DMS153 (cell line): ENCODE data around the gene S100A4.

Experiments used
- DNase-seq: peaks from one replicate; lab custom pipeline; 2025; lab: John Stamatoyannopoulos, UW

S100A4 gene

DNA sequence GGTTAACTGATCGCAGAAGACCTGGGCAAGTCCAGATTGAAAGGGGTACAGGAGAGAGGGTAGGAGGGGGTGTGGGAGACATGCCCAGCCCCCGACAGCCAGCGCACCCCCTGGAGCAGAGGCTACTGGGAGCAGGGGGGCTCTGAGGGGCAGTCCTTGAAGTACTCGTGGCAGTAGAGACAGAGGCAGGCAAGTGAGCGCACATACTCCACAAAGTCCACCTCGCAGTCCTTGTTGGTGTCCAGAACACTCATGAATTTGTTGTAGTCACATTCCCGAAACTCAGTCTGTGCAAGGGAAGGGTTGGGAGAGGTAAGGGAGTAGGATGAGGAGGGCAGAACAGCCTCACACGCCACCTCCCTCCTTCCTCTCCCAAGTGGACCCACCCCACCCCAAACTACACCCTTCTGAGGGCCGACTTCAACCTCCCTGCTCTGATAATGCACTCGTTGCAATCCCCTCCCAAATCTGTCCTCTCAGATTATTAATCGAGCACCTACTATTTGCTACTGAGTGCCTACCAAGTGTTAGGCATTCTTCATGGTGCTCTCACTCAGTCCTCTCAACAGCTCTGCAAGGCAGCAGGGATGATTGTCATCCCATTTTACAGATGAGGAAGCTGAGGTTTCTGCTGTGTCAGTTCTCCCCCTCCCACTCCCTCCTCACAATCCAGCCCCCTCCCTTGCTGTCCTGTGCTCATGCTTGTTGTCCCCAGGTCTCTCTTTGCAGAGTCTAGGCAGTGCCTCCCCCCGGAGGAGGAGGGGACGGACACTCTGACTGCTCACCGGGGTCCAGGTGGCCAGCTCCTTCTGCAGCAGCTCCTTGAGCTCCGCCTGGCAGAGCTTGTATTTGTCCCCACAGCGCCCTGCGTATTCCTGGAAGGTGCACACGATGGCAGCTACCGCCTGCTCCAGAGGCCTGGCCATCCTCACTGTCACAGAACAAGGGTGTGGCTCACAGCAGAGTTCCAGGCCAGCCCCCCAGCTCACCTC lies 2.2 kb upstream of the S100A4 start:
- no peak for DNase-seq

DNA sequence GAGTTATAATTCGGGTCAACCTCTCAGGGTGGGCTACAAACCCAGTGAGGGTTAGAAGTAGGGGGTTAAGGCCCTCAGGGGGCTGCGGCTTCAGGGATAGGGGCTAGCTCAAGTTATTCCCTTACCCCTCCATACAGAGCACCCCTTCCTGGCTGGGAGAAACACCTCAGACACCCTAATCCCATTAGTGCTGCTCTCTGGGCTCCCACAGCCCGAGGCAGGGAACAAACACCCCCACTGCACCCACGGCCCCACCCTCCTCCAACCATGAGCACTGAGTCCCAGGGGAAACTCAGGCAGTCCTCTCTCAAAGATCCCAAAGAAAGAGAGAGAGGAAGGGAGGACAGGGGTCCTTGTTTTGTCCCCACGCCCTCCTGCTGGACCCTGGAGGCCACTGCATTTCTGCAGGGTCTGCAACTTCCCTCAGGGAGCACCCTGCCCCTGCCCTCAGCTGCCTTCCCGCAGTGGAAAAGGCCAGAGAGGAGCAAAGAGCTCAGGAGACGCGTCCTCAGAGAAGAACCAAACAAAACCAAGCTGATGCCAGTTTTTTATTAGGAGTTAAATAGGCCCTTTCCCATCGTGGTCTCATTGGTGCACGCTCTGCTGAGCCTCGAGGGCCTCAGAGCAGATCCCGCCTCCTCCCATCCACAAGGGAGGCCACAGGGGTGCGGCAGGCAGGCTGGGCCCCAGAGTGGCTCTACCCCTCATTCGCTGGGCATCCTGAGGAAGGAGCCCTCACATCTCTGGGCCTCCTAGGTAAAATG lies 1.4 kb upstream of the S100A4 start:
- DNase-seq: no peak

DNA sequence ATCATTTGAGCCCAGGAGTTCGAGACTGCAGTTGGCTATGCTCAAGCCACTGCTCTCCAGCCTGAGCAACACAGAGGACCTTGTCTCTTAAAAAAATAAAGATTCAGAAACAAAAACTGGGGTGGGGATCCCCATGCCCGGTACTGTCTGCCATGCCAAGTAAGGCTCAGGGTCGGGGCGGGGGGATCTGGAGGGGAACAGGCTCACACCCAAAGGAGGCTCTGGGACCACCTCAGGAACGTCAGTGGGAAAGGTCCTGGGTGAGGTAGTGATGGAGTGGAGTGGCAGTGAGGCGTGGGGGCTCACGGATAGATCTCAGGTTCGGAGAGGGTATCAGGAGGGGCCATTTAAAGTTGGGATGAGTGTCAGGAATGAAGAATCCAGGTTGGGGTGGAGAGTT lies 765 bp upstream of the S100A4 start:
- DNase-seq: no peak

DNA sequence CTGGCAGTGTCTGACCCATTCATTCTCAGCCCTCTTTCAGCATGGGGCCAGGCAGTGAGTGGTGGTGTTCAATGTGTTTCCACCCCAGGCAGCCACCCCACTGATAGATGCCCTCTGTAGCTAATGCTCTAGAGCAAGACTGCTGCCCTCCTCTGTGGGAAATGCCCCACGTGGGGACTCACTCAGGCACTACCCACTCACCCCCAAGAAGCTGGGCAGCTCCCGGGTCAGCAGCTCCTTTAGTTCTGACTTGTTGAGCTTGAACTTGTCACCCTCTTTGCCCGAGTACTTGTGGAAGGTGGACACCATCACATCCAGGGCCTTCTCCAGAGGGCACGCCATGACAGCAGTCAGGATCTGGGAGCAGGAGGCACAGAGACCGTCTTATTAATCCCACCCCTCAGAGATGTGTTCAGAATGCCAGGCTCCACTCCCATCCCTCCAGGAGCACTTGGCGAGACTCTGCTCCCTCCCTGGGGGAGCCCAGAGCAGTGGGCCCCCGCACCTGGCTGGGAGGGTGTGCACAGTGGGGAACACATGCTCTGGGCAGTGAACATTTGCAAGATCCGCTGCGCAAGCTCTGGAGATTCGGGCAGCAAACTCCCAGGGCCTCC lies 1.0 kb downstream of the S100A4 start:
- no peak for DNase-seq

DNA sequence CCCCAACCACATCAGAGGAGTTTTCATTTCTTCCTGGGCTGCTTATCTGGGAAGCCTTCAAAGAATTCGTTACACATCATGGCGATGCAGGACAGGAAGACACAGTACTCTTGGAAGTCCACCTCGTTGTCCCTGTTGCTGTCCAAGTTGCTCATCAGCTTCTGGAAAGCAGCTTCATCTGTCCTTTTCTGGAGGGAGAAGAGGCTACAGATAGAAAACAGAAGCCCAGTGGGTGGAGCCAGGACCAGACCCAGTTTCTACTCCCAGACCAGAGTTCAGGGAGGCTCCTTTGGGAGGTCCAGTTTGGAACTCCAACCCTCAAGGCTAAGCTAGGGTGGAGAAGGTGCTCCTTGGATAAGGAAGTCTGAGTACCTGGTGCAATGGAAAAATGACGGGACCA lies 1.9 kb downstream of the S100A4 start:
- no peak for DNase-seq

DNA sequence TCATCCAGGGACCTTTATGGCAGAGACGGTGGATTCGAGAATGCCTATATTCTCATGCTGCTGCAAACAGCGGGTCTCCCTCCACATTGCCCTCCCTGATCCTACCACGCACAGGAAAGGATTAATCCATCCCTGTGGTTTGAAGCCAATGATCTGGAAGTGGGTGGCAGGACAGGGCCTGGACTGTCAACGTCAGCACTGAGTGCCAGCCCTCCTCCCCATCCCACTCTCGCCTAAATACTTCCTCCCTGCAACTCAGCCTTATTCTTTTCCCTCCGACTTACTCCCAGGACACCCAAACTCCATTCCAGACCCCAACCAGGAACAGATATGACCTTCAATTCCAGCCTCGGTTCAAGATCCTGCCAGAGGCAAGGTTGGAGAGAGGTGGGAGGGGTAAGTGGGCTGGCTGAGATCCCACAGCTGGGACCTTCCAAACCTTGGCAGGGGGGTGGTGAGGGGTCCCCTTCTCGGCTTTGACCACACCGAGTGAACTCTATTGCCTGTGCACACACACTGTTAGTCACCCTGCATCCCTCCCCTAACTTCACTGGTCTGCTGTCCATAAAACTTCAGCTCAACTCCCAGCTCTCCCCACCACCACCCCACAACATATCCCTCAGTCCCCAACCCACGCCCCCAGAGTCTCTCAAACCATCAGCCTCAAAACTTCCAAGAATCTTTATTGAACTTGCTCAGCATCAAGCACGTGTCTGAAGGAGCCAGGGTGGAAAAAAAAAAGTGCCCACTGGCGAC lies 2.5 kb downstream of the S100A4 start:
- DNase-seq: no peak

DNA sequence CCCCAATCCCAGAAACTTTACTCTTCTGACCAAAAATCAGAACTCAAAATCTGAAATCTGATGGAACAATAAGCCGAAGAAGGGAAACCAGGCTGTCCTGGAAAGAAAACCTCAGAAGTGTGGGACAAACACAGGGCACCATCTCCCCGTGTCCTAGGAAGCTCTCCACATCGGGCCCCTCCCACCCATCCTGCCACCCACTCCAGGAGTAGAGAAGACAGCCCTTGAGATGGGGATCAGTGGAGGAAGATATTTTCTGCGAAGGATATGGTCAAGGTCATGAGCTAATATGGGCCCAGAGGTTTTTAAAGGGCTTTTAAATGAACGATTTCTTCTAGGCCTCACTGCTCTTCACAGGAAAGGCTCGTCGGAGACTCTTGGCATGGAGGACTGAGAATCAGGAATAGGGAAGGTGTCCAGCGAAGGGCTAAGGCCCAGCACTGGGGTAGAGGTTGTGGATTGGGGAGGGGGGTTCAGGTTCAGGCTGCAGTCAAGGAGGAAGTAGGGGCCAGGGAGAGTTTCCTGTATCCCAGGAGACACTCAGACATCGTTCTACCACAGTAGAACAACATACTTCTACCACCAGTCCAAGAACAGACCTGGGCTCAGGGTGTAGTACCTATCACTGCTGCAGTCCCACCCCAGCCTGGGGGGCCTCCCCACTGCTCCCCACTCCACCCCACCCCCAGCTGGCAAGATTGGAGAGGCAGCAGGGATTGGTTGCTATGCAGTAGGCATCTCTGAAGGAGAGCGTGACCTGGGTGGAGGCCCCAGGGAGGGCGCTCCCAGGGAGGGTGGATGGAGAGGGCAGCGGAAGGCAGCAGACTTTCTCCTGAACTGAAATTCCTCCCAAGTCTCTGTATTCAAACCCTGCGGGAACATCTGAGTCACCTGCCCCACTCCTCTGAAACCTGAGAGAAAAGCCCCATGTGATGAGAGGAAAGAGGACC lies 3.7 kb downstream of the S100A4 start:
- no peak for DNase-seq

DNA sequence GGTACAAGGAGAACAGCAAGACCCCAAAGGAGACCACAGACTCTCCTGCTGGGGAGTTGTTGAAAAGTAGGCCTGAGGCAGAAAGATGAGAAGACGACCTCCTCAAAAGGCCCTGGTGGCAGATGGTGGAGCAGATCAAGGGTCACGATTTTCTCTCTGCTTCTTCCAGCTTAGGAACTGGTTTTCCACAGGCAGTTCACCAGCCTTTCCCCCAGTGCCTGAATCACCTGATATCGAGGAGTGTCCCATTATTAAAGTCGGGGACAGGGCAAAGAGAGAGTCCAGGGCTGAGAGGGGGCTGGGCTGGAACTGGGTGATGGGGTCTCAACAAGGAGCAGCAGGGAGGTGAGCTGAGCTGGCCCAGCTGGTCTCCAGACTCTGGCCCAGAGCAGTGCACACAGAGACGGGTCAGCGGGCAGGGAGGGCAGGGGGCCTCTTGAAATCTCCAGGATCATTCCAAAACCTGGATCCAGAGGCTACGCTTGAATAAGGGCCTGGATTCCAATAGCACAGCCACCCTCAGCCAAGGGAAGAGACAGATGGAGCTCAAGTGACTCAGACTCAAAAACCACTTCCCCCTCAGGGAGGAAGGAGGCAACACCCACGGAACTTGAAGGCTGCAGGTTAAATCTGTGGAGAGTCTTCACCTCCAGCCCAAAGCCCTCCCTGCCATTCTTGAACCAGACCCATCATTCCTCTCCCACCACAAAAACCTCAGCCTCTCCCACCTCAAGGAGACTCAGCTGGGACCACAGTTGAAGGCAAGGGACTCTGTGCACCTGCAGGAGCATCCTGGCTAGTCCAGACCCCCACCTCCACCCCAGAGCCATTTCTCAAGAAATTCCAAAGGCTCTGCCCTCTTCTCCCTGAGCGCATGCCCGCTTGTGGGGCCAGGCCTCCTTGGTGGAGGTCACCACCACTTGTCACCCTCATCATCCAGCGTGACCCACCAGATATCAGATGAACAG lies 4.9 kb downstream of the S100A4 start, which contains the start of gene S100A5:
S100A5 (minus strand) TSS at position 541 of the 968 bp plus-strand sequence. CDS start 743 bp downstream, outside the sequence.
- no peak for DNase-seq

DNA sequence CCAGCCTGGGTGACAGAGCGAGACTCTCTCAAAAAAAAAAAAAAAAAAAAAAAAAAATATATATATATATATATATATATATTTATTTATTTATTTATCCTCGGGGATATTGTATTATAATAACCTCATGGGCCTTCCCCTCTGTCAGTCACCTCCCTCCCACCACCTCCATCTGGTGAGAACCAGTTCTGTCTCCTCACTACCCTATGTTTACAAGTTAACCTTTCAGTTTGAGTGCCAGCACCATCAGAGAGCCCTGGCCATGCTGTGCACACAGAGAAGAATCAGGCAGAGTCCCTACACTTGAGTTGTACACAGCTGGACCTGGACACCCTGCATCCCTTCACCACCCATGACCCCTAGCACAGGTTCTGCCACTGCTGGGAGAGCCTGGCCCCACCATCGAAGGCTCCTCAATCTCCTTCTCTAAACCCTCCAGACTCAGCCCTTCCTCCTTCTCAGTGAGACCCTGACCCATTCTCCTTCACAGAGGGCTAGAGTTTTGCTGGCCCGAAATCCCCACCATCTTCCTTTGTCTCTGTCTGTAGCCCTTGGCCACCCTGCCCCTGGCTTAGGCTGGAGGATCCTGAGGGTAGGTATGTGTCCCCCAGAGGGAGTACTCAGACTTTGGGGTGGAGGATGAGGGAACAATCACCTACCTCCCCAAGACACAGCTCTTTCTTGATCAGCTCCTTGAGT lies 6.1 kb downstream of the S100A4 start:
- peak; percentile 16 for DNase-seq

DNA sequence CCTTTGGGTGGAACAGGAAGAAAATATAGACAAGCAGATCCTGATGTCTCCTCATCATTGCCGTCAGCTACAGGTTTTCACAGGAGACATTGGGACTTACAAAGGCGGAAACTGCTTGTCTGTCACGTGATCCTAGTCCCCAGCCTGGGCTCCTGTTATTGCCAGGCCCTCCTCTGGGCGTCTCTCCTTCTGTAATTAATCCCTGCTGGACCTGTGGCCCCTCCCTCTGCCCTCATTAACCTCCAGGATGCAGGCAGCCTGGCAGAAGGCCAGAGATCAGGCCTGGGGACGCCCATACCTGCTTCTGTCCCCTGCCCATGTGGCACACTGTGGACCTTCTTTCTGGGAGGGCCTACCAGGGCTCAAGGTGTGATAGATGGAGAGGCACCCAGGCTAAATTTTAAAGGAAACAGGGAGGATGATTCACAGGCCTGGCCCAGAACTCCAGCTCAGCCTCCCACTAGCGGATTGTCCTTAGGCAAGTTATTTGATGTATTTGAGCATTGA lies 7.2 kb downstream of the S100A4 start:
- DNase-seq: peak; percentile 29

DNA sequence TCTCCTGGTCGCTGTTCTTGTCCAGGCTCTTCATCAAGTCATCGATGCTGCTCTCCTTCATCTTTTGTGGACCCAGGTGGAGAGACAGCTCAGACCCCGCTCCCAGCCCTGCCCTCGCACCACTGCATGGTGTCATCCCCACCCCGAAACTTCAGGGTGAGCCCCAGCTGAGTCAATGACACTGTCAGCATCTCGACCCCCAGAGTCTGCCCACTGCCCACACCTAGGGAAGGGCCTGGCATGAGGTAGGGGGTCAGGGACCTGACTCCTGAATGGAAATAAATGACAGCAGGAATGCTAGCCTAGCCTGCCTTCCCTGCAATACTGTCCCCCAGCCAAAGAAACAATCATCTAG lies 8.3 kb downstream of the S100A4 start:
- no peak for DNase-seq

DNA sequence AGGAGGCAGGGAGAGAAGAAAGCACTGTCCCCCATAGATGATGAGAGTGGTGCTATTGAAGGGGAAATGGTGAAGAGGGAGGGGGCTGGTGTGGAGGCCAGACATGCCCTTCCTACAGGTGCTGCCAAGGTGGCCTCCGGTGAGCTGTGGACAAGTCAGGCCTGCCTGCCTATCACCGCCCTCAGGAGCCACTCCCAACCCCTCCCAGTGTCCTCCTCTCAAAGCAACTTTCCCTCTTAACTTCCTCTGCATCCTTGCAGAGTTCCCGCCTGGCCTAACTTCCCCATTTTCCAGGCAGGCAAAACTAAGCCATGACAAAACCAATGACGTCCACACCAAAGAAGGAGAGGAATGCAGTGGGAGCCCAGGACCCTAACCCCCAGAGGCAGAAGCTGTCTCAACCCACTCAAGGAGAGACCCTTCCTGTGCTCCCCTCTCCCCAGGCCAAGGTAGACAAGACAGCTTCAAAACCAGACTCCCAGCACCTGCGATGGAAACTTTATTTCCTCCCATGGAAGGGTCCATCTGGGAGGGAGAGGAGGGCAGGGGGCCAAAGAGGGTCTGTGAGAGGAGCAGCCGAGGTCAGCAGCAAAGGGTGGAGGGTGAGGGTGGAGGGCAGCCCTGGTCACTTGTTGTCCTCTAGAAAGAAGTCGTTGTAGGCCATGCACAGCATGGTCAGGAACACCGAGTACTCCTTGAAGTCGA lies 8.8 kb downstream of the S100A4 start:
- DNase-seq: no peak

DNA sequence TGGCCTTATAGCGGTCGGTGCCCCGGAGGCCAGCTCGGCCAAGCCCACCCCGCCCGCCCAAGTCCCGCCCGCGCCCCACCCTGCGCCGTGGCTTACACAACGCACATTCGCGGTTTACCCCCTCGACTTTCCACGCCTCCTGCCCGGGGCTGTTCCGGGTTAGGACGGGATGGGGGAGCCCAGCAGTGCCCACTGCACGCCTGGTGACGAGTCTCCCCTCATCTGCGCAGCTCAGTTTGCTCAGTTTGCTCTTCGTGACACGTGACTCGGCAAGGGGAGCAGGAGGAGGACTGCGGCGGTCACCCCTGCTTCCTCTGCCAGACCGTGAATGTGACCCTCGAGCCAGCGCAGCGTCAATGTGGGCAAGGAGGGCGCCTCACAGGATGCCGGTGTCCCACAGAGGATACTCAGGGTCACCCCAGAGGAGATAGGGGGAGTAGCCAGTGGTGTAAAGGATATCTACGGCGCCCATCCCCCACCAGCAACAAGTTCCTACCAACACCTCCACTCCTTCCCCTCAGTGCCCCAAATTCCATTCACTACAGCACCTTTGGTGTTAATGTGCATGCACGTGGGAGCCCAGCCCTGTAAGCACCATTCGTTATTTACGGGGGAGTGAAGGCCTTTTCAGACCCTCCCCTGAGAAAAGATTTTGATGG lies 9.5 kb downstream of the S100A4 start:
- DNase-seq: peak; percentile 64

DNA sequence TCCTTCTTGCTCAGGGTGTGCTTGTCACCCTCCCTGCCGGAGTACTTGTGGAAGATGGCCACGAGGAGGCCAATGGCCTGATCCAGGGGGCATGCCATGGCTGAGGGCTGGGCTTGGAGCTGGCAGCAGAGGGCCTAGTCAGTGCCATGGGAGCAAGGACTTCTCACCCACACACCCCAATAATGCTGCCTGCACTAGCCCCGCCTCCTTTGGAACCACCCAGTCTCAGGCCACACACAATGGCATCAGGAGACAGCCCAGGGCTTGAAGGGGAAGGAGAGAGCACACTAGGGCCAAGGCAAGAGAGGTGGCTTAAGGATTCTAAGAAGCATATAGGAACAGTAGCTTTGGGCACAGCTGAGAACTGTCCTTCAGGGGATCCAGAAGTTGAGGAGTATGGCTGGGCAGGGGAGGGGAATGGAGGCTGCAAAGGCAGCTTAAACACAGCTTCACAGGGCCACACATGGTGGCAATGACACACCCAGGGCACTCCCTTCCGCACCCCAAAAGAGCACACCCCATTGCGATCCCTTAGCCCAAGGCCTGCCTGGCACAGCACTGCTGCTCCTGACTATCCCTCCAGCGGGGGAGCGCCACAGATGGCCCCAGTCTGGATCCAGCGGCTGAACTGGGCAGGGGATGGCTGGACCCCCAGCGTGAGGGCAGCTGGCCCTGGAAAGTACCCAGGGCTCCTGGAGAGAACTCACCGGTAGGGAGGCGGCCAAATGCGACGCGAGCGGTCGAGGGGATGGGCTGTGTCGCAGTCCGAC lies 10.2 kb downstream of the S100A4 start, which contains the start of gene S100A6:
S100A6 (minus strand) TSS at position 750 of the 770 bp plus-strand sequence; CDS start at position 98, 652 bp downstream.
- DNase-seq: no peak

DNA sequence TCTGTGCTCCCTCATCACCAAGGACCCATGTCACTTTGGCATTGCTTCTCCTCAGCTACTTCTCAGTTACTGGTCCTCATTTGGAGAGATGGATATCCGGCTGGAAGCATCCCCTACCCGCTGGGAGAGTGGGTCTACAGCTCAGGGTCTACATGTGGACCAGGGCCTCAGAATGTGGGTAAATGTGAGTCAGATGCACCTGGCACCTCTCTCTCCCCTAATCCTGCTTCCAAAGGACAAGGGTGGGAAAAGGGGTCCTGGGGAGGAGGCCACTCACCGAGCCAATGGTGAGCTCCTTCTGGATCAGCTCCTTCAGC lies 10.7 kb downstream of the S100A4 start:
- no peak for DNase-seq

DNA sequence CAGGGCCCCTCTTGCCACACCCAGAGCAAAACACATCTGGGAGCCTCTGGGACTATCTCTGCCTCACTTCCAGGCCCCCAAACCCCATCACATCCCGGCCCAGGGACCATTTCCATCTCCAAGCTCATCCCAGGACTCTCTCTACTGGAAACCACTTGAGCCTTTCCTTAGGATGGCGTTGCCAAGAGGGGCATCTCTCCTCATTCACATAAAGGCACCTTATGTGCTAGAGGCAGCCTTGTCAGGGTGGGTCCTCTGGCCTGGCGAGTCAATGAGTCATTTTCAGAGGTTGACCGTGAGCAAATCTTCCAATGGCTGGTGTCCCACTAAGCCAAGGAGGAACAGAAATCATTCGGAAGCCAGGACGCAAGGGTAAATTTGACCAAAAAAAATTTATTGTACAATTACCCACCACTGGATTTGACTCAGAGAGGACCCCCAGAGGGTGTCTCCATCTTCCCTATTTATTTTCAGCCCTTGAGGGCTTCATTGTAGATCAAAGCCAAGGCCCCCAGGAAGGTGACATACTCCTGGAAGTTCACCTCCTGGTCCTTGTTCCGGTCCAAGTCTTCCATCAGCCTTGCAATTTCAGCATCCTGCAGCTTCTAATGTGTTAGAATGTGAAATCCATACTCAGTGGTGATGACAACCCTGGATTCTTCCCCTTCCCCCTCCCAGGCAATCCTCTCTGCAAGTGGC lies 11.2 kb downstream of the S100A4 start:
- DNase-seq: no peak
